Liver (tissue), 3 donors: ENCODE measurements around the gene SHB.
"Not testable (repeated sequence)": the region's sequence is repeated elsewhere in the genome, so short reads cannot be mapped to it uniquely, and the experiment has no call there.

ENCODE experiments used
- EGR1 ChIP-seq, 2 donors: IDR thresholded peaks; 2 replicates each; pipeline ENCODE4 v1.6.1; 2016 to 2018; ENCODE audit warnings: antibody characterized with exemption in 2 of 2, low read depth in 2 of 2
- TF ChIP-seq, protein P1 (sequence below): fragments of 150-350 bp; IDR thresholded peaks from 2 replicates; pipeline ENCODE4 v1.5.1; 2017; ENCODE audit warnings: improper control_type of control experiment, low read depth, low read length; ENCODE audit not compliant: missing input control
- TF ChIP-seq, protein P2 (sequence below): IDR thresholded peaks from 2 replicates; pipeline ENCODE4 v1.6.1; 2016; ENCODE audit warnings: antibody characterized with exemption, mild to moderate bottlenecking
- TF ChIP-seq, protein P3 (sequence below): IDR thresholded peaks from 2 replicates; pipeline ENCODE4 v1.6.1; 2016; ENCODE audit warnings: antibody characterized with exemption
- donor health status: healthy.
- donor health status: healthy.

DNA sequence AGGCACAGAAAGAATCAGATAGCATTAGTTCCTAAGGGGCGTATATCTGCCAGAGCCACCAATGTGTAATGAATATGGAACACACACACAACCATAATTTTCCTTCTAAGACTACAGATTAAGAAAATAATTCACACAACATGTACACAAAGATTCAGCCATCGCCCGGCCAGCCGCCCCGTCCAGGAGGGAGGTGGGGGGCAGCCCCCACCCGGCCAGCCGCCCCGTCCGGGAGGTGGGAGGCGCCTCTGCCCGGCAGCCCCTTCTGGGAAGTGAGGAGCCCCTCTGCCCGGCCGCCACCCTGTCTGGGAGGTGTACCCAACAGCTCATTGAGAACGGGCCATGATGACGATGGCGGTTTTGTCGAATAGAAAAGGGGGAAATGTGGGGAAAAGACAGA lies 178.0 kb downstream of the SHB start:
- TF ChIP-seq, protein P1, sequence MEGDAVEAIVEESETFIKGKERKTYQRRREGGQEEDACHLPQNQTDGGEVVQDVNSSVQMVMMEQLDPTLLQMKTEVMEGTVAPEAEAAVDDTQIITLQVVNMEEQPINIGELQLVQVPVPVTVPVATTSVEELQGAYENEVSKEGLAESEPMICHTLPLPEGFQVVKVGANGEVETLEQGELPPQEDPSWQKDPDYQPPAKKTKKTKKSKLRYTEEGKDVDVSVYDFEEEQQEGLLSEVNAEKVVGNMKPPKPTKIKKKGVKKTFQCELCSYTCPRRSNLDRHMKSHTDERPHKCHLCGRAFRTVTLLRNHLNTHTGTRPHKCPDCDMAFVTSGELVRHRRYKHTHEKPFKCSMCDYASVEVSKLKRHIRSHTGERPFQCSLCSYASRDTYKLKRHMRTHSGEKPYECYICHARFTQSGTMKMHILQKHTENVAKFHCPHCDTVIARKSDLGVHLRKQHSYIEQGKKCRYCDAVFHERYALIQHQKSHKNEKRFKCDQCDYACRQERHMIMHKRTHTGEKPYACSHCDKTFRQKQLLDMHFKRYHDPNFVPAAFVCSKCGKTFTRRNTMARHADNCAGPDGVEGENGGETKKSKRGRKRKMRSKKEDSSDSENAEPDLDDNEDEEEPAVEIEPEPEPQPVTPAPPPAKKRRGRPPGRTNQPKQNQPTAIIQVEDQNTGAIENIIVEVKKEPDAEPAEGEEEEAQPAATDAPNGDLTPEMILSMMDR: not testable (repeated sequence)
- TF ChIP-seq, protein P2, sequence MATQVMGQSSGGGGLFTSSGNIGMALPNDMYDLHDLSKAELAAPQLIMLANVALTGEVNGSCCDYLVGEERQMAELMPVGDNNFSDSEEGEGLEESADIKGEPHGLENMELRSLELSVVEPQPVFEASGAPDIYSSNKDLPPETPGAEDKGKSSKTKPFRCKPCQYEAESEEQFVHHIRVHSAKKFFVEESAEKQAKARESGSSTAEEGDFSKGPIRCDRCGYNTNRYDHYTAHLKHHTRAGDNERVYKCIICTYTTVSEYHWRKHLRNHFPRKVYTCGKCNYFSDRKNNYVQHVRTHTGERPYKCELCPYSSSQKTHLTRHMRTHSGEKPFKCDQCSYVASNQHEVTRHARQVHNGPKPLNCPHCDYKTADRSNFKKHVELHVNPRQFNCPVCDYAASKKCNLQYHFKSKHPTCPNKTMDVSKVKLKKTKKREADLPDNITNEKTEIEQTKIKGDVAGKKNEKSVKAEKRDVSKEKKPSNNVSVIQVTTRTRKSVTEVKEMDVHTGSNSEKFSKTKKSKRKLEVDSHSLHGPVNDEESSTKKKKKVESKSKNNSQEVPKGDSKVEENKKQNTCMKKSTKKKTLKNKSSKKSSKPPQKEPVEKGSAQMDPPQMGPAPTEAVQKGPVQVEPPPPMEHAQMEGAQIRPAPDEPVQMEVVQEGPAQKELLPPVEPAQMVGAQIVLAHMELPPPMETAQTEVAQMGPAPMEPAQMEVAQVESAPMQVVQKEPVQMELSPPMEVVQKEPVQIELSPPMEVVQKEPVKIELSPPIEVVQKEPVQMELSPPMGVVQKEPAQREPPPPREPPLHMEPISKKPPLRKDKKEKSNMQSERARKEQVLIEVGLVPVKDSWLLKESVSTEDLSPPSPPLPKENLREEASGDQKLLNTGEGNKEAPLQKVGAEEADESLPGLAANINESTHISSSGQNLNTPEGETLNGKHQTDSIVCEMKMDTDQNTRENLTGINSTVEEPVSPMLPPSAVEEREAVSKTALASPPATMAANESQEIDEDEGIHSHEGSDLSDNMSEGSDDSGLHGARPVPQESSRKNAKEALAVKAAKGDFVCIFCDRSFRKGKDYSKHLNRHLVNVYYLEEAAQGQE: not testable (repeated sequence)
- TF ChIP-seq, protein P3, sequence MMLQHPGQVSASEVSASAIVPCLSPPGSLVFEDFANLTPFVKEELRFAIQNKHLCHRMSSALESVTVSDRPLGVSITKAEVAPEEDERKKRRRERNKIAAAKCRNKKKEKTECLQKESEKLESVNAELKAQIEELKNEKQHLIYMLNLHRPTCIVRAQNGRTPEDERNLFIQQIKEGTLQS: not testable (repeated sequence)
- TF ChIP-seq EGR1 (IDR thresholded peaks at IDR 0.05; ENCODE audit: low read depth in 2 of 2): not testable (repeated sequence)
